Lower leg skin (tissue), 3 donors: Measurements from ENCODE around the gene ISM1.

Experiments used
- POLR2A ChIP-seq, 2 donors: fragments of 450-650 bp; IDR thresholded peaks; one replicate each; pipeline ENCODE4 v1.6.1; 2016 to 2017; ENCODE audit warnings: antibody characterized with exemption in 2 of 2, mild to moderate bottlenecking in 1 of 2, moderate library complexity in 1 of 2
- TF ChIP-seq, protein P1 (sequence below), 3 donors: fragments of 450-650 bp; IDR thresholded peaks; one replicate each; pipeline ENCODE4 v1.5.1; 2016; ENCODE audit warnings: antibody characterized with exemption in 3 of 3, mild to moderate bottlenecking in 3 of 3, moderate library complexity in 2 of 3

DNA sequence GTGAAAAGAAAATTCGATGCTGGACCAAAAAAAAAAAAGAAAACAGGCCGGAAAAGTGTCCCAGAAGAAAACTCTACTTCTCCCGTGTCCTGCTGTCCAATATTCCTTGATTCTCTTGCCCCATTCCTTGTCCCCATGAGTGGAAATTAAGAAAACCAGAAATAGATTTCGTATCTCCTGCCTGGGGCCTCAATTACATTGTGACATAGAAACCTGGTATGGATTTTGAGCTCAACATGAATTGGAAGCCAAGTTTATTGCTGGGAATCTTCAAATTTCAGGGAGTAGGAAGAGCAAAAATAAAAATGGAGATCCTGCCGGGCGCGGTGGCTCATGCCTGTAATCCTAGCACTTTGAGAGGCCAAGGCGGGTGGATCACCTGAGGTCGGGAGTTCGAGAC lies 11.9 kb downstream of the ISM1 start:
- TF ChIP-seq, protein P1, sequence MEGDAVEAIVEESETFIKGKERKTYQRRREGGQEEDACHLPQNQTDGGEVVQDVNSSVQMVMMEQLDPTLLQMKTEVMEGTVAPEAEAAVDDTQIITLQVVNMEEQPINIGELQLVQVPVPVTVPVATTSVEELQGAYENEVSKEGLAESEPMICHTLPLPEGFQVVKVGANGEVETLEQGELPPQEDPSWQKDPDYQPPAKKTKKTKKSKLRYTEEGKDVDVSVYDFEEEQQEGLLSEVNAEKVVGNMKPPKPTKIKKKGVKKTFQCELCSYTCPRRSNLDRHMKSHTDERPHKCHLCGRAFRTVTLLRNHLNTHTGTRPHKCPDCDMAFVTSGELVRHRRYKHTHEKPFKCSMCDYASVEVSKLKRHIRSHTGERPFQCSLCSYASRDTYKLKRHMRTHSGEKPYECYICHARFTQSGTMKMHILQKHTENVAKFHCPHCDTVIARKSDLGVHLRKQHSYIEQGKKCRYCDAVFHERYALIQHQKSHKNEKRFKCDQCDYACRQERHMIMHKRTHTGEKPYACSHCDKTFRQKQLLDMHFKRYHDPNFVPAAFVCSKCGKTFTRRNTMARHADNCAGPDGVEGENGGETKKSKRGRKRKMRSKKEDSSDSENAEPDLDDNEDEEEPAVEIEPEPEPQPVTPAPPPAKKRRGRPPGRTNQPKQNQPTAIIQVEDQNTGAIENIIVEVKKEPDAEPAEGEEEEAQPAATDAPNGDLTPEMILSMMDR (IDR thresholded peaks at IDR 0.05), result no peak
- no peak for TF ChIP-seq POLR2A (IDR thresholded peaks at IDR 0.05)
